MV-4-11 (cell line): ENCODE data around the gene RPS6KA2.
"Not testable (repeated sequence)": the region's sequence is repeated elsewhere in the genome, so short reads cannot be mapped to it uniquely, and the experiment has no call there.

ENCODE experiments used
- DNase-seq: peaks from one replicate; lab custom pipeline; 2025; lab: John Stamatoyannopoulos, UW

The RPS6KA2 gene

DNA sequence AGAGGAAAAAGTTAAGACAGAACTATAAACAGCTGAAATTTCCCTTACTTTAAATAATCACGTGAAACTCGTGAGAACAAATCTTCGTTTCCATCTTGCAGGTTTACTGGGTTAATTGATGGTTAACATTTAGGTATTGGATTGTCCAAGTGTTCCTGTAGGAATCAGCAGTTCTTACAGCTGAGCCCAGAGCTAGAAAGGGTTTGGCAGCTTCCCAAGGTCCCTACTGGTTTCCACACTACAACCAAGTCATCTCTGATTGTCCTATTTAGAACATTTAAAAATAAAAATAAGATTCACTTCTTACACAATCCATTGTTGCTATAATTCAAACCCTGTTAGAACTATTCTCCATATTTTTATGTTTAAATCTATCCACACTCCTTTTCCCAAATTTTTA is 260.1 kb downstream of the RPS6KA2 start:
- no peak for DNase-seq

DNA sequence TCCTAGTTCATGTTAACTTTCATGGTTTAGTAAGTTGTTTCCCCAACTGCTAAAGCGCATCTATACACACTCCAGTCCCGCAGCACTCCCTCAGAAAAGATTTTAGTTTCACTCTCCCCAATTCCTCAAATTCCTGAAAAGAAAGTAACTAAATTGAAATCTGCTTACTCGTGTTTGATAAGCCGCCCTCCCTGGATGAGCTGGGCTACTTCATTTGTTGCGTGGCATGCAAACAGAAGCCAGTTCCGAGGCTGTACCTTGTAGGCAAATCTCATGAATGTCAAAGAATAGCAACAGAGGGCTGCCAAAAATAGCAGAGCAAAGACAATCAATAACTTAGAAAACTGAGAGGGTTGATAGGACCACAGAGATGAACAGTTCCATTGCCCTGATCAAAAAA is 261.2 kb downstream of the RPS6KA2 start:
- no peak for DNase-seq

DNA sequence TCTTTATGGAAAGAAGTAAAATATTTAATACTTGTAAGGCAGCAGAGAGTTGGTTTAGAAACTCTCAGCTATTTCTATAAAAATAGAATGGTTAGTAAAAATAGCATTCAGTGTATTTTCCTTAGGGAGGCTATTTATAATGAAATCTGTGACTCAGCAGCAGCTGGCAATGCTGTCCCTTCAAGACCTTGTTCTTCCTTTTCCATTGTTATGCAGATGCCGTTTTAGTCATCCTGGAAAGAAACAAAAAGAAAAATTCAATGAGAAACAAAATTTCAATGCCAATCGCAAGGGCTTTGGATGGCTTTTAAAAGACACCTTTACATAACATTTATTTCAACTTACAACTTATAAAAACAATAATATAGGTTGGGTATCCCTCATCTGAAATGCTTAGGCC is 261.8 kb downstream of the RPS6KA2 start:
- peak; percentile 54 for DNase-seq

GRCh38 chr6:166364456-166364855 is 262.6 kb downstream of the RPS6KA2 start:
- no peak for DNase-seq

DNA sequence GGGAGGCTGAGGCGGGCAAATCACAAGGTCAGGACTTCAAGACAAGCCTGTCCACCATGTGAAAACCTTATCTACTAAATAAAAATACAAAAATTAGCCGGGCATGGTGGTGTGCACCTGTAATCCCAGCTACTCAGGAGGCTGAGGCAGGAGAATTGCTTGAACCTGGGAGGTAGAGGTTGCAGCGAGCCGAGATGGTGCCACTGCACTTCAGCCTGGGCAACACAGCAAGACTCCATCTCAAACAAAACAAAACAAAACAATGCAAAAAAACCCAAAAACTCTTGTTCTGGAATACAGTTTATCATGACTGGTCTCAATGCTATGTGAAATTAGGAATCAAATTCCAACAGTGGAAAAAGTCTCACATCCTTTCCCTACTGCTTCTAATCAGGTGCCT is 264.6 kb downstream of the RPS6KA2 start:
- DNase-seq = not testable (repeated sequence)

- peak; percentile 84 for DNase-seq
Observed at GRCh38 chr6:166361077-166361429, 266.0 kb downstream of the RPS6KA2 start.

GRCh38 chr6:166360243-166361076 is 266.6 kb downstream of the RPS6KA2 start:
- peak; percentile 75 for DNase-seq
